ENCODE measurements around the gene ZIC1. TPM values are rescaled to one million over a fixed set of nuclear protein-coding genes. Genes with fewer than 3 reads are reported as not detected.

Gene ZIC1
- total RNA-seq, 4 donors from 2014 or later = 3.9 TPM; not detected in 3

GRCh38 chr3:147365196-147366115 lies 43.7 kb upstream of the ZIC1 start:
- Histone ChIP-seq H3K27ac (no peak overlapping the region), H3K9me3 (no peaks in the 10 kb centered on the region), H3K27me3 (peaks cover 85% of the 10 kb centered on the region), H3K4me3 (no peak overlapping the region), H3K36me3 (no peaks in the 10 kb centered on the region), H3K4me1 (no peaks in the 10 kb centered on the region)
- no peak for TF ChIP-seq POLR2AphosphoS5 (IDR thresholded peaks at IDR 0.05)
- no peak for TF ChIP-seq EP300 (IDR thresholded peaks at IDR 0.05)
- no peak for TF ChIP-seq POLR2A (IDR thresholded peaks at IDR 0.05)
- TF ChIP-seq CTCF (IDR thresholded peaks at IDR 0.05) = no peak
- DNase-seq (ENCODE audit: low spot score in 2 of 2) = no peak
- 60% methylated on average over 6 of the region's 6 CpGs for WGBS

GRCh38 chr3:147367676-147368075 lies 41.5 kb upstream of the ZIC1 start:
- Histone ChIP-seq H3K4me3 (no peak overlapping the region), H3K36me3 (no peaks in the 10 kb centered on the region), H3K4me1 (no peaks in the 10 kb centered on the region), H3K27me3 (peaks cover 86% of the 10 kb centered on the region), H3K9me3 (no peaks in the 10 kb centered on the region), H3K27ac (no peak overlapping the region)
- 20% methylated on average over 1 of the region's 1 CpG for WGBS
- no peak for DNase-seq (ENCODE audit: low spot score in 2 of 2)
- TF ChIP-seq POLR2AphosphoS5 (IDR thresholded peaks at IDR 0.05) = no peak
- TF ChIP-seq CTCF (IDR thresholded peaks at IDR 0.05) = no peak
- TF ChIP-seq POLR2A (IDR thresholded peaks at IDR 0.05) = no peak
- TF ChIP-seq EP300 (IDR thresholded peaks at IDR 0.05) = no peak

DNA sequence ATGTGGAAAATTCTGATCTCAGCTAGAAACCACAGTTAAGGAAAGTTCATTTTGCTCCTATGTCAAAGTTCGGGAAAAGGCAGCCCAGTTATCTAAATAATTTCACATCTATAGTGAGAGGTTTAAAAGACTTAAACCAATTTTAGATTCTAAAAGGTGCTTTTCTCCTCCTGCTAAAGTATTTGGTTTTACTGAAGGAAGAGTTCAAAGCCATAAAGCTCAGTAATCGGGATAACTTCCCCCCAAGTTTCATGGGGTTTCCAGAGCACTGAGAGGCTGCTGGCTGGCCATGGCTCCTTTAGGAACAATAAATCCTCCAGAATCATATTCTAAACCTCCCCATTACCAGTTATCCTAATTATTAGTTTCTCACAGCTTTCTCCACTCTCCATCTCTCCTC lies 41.0 kb upstream of the ZIC1 start:
- Histone ChIP-seq H3K36me3 (no peaks in the 10 kb centered on the region), H3K9me3 (no peaks in the 10 kb centered on the region), H3K27ac (no peak overlapping the region), H3K27me3 (peaks cover 86% of the 10 kb centered on the region), H3K4me3 (no peak overlapping the region), H3K4me1 (no peaks in the 10 kb centered on the region)
- TF ChIP-seq POLR2AphosphoS5 (IDR thresholded peaks at IDR 0.05) (no peak), POLR2A (IDR thresholded peaks at IDR 0.05) (no peak)
- DNase-seq (ENCODE audit: low spot score in 2 of 2) = no peak
- 15% methylated on average over 2 of the region's 2 CpGs for WGBS

DNA sequence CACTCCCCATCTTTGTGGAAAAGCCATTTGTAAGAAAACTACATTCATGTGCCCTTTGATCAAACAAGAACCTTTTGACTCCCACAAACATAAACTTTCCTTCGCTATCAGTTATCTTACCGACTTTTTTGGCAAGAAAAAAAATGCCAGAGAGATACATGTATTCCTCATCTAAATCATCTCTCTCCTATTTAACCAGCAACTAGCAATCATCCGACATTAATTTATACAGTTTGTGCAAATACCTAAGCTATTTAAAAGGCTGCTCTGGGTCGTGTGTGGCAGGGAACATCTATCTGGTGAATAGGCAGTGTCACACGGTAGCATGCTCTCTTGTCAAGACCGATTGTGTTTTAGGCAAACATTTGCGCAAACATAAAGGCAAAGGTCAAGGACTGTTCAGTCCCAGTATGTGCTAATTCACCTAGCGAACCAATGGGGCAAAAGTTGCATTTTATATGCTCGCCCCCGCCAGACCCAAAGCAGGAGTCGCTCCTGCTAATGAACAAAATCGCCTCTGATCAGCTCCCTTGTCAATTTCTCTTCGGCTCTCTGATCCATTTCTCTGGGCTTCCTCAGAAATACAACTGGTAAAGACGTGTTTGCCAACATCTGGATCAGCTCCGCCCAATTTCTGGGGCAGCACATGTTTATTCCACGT lies 40.5 kb upstream of the ZIC1 start:
- DNase-seq (ENCODE audit: low spot score in 2 of 2) = no peak
- WGBS = 5% methylated on average over 16 of the region's 16 CpGs
- H3K27ac ChIP-seq = no peak overlapping the region

GRCh38 chr3:147369231-147369630 lies 39.9 kb upstream of the ZIC1 start:
- TF ChIP-seq CTCF (IDR thresholded peaks at IDR 0.05) = no peak
- no peak for TF ChIP-seq POLR2A (IDR thresholded peaks at IDR 0.05)
- TF ChIP-seq EP300 (IDR thresholded peaks at IDR 0.05) = no peak
- no peak for TF ChIP-seq POLR2AphosphoS5 (IDR thresholded peaks at IDR 0.05)
- 14% methylated on average over 13 of the region's 13 CpGs for WGBS
- Histone ChIP-seq H3K36me3 (no peaks in the 10 kb centered on the region), H3K27ac (no peak overlapping the region), H3K4me3 (no peak overlapping the region), H3K4me1 (no peaks in the 10 kb centered on the region), H3K9me3 (no peaks in the 10 kb centered on the region), H3K27me3 (peaks cover 95% of the 10 kb centered on the region)
- no peak for DNase-seq (ENCODE audit: low spot score in 2 of 2)

More for the DNA sequence above, 40.5 kb upstream of the ZIC1 start:
- Histone ChIP-seq H3K27me3 (peaks cover 89% of the 10 kb centered on the region), H3K36me3 (no peaks in the 10 kb centered on the region), H3K4me3 (no peak overlapping the region), H3K4me1 (no peaks in the 10 kb centered on the region), H3K9me3 (no peaks in the 10 kb centered on the region)
- TF ChIP-seq CTCF (IDR thresholded peaks at IDR 0.05) (no peak), POLR2AphosphoS5 (IDR thresholded peaks at IDR 0.05) (no peak)

Measured in suprapubic skin (tissue), 4 donors.